Measurements from ENCODE around the gene GPA33.

- TF ChIP-seq POLR2AphosphoS5 (IDR thresholded peaks at IDR 0.05), result no peak
- TF ChIP-seq CTCF (IDR thresholded peaks at IDR 0.05), result no peak
- TF ChIP-seq EP300 (IDR thresholded peaks at IDR 0.05; ENCODE audit: low read depth), result no peak
Observed at GRCh38 chr1:167116174-167116573, 26.0 kb upstream of the GPA33 start.

Data from transverse colon (tissue), 4 donors.